NCI-H128 (cell line): Measurements from ENCODE around the gene BBS9.
"Not testable (repeated sequence)": the region's sequence is repeated elsewhere in the genome, so short reads cannot be mapped to it uniquely, and the experiment has no call there.

Experiments
- DNase-seq: peaks from one replicate; lab custom pipeline; 2025; ENCODE audit not compliant: unreplicated experiment; lab: John Stamatoyannopoulos, UW

Gene BBS9

DNA sequence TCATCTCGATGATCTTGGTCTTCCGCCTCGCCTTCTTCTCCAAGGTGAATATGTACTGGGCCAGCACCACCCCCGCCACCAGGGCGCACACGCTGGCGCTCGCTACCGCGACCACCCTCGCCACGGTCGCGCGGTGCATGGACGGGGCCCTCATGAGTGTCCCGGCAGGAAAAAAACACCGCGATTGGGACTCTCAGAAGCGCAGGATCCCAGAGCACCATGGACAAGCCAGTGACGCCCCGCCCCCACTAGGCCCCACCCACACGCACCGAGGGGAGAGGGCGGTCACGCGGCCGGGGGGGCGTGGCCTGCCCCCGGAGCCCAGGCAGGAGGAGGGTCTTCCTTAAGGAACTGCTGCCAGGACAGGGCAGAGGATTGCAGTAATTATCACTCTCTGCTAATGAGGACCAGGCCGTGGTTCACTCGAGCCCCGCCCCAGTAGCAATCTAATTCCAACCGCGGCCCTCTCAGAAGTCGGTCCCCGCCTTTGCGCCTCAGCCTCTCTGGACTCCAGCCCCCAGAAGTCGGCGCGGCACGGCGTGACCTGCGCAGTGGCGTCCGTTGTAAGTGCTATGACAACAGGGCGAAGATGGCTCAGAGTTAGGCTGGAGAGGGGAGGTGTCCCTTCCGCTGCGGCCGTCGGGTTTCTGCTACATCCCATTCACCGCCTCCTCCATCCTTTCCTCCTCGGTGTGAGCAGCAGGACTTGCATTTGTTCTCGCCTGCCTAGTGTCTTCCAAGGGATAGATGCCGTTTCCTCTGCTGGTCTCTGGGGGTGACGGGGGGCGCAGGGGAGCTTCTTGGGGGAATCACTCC lies at the start of gene BBS9:
TSS of gene BBS9 (plus strand) at position 575 of the 816 bp plus-strand sequence. CDS start 16,689 bp downstream, outside the sequence.
- DNase-seq = peak; percentile 92

DNA sequence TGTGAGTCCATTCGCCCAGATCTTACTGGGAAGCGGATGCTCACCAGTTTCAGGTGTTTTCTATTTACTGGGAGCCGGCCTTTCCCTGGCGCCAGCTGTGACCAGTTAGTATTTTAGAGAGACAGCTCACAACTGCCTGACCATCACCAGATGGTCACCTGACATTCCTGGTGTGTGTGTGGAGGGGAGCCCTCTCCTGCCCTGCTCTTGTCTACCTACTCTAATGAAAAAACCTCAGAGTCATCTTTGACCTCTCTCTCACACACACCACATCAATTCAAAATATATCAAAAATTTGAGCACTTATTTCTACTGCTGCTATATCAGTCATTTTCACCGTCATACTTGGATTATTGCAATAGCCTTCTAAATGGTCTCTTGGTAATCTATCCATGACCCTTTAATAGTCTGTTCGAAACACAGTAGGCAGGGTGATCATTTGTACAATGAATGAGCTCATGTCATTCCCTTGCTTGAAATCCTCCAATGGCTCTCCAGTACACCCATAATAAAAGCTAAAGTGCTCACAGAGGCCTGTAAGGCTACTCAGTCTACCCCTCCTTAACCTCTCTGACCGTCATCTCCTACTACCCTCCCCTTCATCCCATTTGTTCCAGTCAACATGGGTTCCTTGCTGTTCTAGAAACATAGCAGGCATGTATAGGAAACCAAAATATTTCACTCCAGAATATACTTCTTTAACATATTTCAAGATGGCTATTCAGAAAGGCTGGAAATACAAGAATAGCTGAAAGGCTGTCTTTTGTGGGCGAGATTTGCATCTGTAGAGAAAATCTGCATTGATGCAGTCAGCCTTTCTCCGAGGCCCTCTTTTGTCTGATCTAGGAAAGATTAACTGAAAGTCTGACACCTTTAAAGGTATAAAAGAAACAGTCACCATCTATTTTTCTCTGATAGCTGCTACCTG lies 49.3 kb upstream of the BBS9 start:
- no peak for DNase-seq

GRCh38 chr7:33087356-33087755 lies 42.0 kb upstream of the BBS9 start:
- no peak for DNase-seq

DNA sequence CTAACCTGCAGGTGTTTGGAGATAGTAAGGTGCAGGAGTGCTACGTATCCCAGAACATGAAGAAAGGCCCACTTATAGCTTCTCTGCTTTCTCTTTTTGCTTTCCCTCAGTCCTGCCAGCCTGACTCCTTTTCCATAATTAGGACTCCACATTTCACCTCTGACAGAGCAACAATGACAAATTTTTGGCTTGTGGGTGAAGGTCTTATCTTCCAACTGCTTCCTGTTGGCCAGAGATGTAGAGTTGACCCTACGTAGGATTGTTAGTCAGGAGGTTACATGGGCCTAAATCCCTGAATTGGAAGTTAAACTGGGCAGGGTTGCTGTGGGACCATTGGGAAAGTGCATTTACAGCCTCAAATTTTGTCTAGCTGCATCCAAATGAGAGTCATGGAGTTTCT lies 41.5 kb upstream of the BBS9 start:
- DNase-seq = no peak

- DNase-seq = no peak
These were observed 40.2 kb upstream of the BBS9 start for GRCh38 chr7:33089142-33089541.

GRCh38 chr7:33091111-33091531 lies 38.2 kb upstream of the BBS9 start:
- no peak for DNase-seq

- no peak for DNase-seq
These were observed 37.6 kb upstream of the BBS9 start for GRCh38 chr7:33091641-33092191.

GRCh38 chr7:33093266-33093665 lies 36.1 kb upstream of the BBS9 start:
- DNase-seq = no peak

DNA sequence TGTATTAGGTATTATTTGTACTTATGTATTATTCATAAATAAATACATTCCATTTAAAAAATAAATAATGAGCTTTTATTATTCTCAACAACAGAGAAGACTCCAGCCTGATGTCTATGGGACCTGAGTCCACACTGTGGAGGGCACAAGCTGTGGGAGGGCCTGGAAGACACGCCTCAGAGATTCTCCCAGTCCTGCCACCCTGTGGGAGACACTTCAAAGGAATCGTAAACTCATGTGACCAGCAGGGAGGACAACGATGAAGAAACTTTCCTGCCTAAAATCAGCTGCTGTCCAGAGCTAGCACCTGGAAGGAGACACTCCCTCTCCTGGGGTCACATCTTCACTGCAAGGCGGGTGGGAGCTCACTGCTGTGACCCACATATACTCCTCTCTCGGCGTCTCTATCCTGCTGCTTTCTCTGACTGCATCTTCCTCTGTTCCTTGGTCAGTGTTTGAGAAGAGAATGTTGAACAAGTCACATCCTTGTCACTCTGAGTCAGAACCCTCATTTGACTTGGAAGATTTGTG lies 34.6 kb upstream of the BBS9 start:
- DNase-seq = not testable (repeated sequence)

DNA sequence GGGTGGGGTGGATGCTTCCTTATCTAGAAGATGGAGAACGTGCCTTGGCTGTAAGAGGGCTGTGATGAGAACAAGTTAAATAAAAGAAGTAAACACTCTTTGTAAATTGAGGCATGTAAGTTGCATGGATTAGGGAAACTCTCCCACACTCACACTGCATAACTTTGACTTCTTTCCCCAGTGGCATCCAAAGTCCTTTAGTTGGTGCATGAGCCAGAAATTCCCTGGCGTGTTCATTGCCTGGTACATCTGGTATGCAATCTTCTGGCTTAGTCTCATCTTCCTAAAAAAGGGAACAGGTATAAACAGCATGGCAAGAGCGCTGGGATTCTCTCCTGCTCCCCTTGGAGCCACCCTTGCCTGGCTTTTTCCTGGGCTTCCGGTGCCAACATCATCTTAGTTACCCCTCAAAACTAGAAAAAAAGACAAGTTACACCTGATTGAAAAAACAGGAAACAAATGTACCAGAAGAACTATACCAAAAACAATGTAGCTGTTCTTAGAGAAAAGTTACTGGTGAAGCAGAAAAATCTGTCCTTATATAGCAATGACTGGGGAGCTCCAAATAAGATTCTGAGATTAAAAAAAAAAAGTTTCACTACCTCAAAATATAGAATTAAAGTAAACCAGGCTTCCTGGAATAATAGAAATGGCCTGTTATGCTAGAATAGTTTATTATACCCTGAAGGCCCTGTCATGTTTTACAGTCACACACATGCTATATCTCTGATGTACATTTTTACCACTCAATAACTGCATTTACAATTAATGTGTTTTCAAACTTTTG lies 30.0 kb upstream of the BBS9 start:
- no peak for DNase-seq

- no peak for DNase-seq
These were observed 28.6 kb upstream of the BBS9 start for GRCh38 chr7:33100770-33101169.

GRCh38 chr7:33101906-33102305 lies 27.5 kb upstream of the BBS9 start:
- DNase-seq = no peak

- peak; percentile 16 for DNase-seq
These were observed 22.0 kb upstream of the BBS9 start for GRCh38 chr7:33107136-33108066.

GRCh38 chr7:33108554-33109004 lies 20.8 kb upstream of the BBS9 start:
- no peak for DNase-seq

DNA sequence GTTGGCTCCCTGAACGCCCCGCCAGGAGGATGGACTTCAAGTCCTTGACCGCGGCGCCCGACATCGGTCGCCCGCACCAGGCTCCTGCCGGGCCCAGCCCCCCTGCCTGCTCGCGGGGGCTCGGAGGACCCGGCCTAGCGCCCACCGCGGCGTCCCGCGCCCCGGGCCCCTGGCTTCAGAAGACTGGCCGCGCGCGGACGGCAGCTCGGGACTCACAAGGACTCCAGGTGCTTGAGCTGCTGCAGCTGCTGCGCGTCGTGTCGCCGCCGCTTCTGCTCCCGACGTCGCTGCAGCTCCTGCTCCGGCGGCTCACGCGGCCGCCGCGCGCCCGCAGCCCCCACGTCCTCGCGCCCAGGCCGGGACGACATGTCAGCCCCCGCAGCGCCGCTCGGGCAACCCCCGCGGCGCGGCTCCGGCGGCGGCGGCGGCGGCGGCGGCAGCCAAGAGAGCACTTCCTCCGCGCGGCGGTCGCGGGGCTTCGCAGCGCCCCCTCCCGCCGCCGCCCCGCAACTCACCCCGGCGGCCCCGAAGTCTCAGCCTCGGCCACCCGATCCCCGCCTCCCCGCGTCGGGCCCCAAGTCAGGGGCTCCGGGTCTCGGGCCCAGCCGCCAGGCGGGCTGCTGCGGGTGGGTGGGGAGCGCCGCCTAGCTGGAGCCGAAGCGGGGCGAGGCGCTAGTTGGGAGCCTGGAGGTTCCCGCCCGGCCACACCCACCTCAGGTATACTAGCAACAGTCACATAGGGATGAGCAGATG lies 20.2 kb upstream of the BBS9 start, which contains the start of gene RP9:
TSS of gene RP9 (minus strand) at position 400 of the 753 bp plus-strand sequence. CDS start at position 368, 32 bp downstream.
- DNase-seq = peak; percentile 59

- no peak for DNase-seq
These were observed 19.6 kb upstream of the BBS9 start for GRCh38 chr7:33109758-33110238.

DNA sequence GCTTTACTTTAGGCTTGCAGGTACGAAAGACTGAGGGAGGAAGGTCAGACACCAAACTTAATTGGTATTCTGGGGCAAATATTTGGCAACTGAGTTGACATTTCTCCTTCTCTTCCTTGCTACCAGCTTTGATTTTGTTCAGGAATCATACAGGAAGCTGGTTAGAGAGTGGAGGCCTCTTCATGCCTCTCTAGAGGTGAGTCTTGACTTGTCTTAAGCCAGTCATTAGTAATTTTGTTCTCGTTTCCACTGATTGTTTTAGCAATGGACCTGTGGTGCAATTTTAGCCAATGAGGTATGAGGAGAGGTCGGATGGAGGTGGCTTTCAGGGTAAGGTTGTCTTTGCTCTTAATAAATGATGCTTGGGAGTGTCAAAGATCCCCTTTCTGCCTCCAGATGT lies 17.8 kb upstream of the BBS9 start:
- DNase-seq = no peak

GRCh38 chr7:33114976-33115375 lies 14.4 kb upstream of the BBS9 start:
- DNase-seq = no peak
